ENCODE data around the gene CD177. TPM values are rescaled to one million over a fixed set of nuclear protein-coding genes. Genes with fewer than 3 reads are reported as not detected.

CD177 gene
- total RNA-seq, 1 experiment from 2014 or later, result not detected

GRCh38 chr19:43408043-43408442 lies 54.6 kb downstream of the CD177 start:
- CTCF ChIA-PET, result no interaction called here
- peaks cover 19% of the 10 kb centered on the region for H3K9me3 Mint-ChIP-seq (ENCODE audit: unreplicated experiment)
- H3K4me3 Mint-ChIP-seq (ENCODE audit: unreplicated experiment), result no peak overlapping the region
- H3K4me1 ChIP-seq, result peaks cover 12% of the 10 kb centered on the region
- intact Hi-C loops (cut with micrococcal nuclease; ENCODE audit: unreplicated experiment), result no loop called here
- no TSS peak for BruUV-seq (replicated peaks)
- H3K36me3 Mint-ChIP-seq (ENCODE audit: insufficient read depth, unreplicated experiment), result no peaks in the 10 kb centered on the region
- POLR2A ChIA-PET, result no interaction called here
- TF ChIP-seq CTCF (IDR thresholded peaks at IDR 0.05; ENCODE audit: insufficient read depth in 1 of 2, low read depth in 1 of 2, low read length in 1 of 2, severe bottlenecking in 1 of 2, unreplicated experiment in 1 of 2), result no peak
- H3K27ac Mint-ChIP-seq (ENCODE audit: unreplicated experiment), result no peak overlapping the region
- no peak overlapping the region for H3K4me3 ChIP-seq (ENCODE audit: low read depth, low read length)
- H3K27me3 ChIP-seq (replicated peaks; ENCODE audit: control insufficient read depth, insufficient read depth, low read length), result no peaks in the 10 kb centered on the region
- no peaks in the 10 kb centered on the region for H3K36me3 ChIP-seq (ENCODE audit: control insufficient read depth, insufficient read depth, low read length)
- no peak for DNase-seq
- H3K9me3 ChIP-seq, result no peaks in the 10 kb centered on the region
- peaks cover 13% of the 10 kb centered on the region for H3K4me1 Mint-ChIP-seq (ENCODE audit: low read depth, unreplicated experiment)
- H3K27me3 Mint-ChIP-seq (ENCODE audit: insufficient read depth, unreplicated experiment), result no peaks in the 10 kb centered on the region

- Mint-ChIP-seq H3K4me3 (ENCODE audit: unreplicated experiment) (no peak overlapping the region), H3K9me3 (ENCODE audit: unreplicated experiment) (peaks cover 20% of the 10 kb centered on the region), H3K36me3 (ENCODE audit: insufficient read depth, unreplicated experiment) (no peaks in the 10 kb centered on the region), H3K27ac (ENCODE audit: unreplicated experiment) (peak overlapping the region; percentile 14), H3K27me3 (ENCODE audit: insufficient read depth, unreplicated experiment) (no peaks in the 10 kb centered on the region), H3K4me1 (ENCODE audit: low read depth, unreplicated experiment) (peaks cover 13% of the 10 kb centered on the region)
- no TSS peak for BruUV-seq (replicated peaks)
- POLR2A ChIA-PET, result no interaction called here
- Histone ChIP-seq H3K4me3 (ENCODE audit: low read depth, low read length) (no peak overlapping the region), H3K36me3 (ENCODE audit: control insufficient read depth, insufficient read depth, low read length) (no peaks in the 10 kb centered on the region), H3K27me3 (replicated peaks; ENCODE audit: control insufficient read depth, insufficient read depth, low read length) (no peaks in the 10 kb centered on the region), H3K4me1 (peaks cover 10% of the 10 kb centered on the region), H3K9me3 (no peaks in the 10 kb centered on the region)
- CTCF ChIA-PET, result no interaction called here
- intact Hi-C loops (cut with micrococcal nuclease; ENCODE audit: unreplicated experiment), result no loop called here
- TF ChIP-seq CTCF (IDR thresholded peaks at IDR 0.05; ENCODE audit: insufficient read depth in 1 of 2, low read depth in 1 of 2, low read length in 1 of 2, severe bottlenecking in 1 of 2, unreplicated experiment in 1 of 2), result no peak
- no peak for DNase-seq
Observed at GRCh38 chr19:43409415-43409814, 55.9 kb downstream of the CD177 start.

- peak in 1 of 2 experiments; percentile 36 for DNase-seq
- Histone ChIP-seq H3K27me3 (replicated peaks; ENCODE audit: control insufficient read depth, insufficient read depth, low read length) (no peaks in the 10 kb centered on the region), H3K36me3 (ENCODE audit: control insufficient read depth, insufficient read depth, low read length) (no peaks in the 10 kb centered on the region), H3K9me3 (peaks cover 5% of the 10 kb centered on the region; the same call in 1 of the 2 replicates), H3K4me3 (ENCODE audit: low read depth, low read length) (no peak overlapping the region), H3K4me1 (peaks cover 21% of the 10 kb centered on the region)
- no peak for TF ChIP-seq CTCF (IDR thresholded peaks at IDR 0.05; ENCODE audit: insufficient read depth in 1 of 2, low read depth in 1 of 2, low read length in 1 of 2, severe bottlenecking in 1 of 2, unreplicated experiment in 1 of 2)
- H3K4me1 Mint-ChIP-seq (ENCODE audit: low read depth, unreplicated experiment), result peaks cover 20% of the 10 kb centered on the region
- no peak overlapping the region for H3K4me3 Mint-ChIP-seq (ENCODE audit: unreplicated experiment)
- no peak overlapping the region for H3K27ac Mint-ChIP-seq (ENCODE audit: unreplicated experiment)
- no peaks in the 10 kb centered on the region for H3K27me3 Mint-ChIP-seq (ENCODE audit: insufficient read depth, unreplicated experiment)
- intact Hi-C loops (cut with micrococcal nuclease; ENCODE audit: unreplicated experiment), result no loop called here
- H3K9me3 Mint-ChIP-seq (ENCODE audit: unreplicated experiment), result peaks cover 29% of the 10 kb centered on the region
- peaks cover 6% of the 10 kb centered on the region for H3K36me3 Mint-ChIP-seq (ENCODE audit: insufficient read depth, unreplicated experiment)
- POLR2A ChIA-PET, result no interaction called here
- CTCF ChIA-PET, result no interaction called here
- no TSS peak for BruUV-seq (replicated peaks)
Observed at GRCh38 chr19:43412441-43412840, 59.0 kb downstream of the CD177 start.

Other genes with a start within 250 kb of the CD177 start
- gene PSG5, start 167.2 kb upstream of the CD177 start, total RNA-seq (2022), result 1.2 and 1.7 TPM in 2 replicates
- gene PSG4, start 148.0 kb upstream of the CD177 start, total RNA-seq (2022), result not detected in 2 replicates
- gene PSG9, start 84.2 kb upstream of the CD177 start, total RNA-seq (2022), result not detected in 2 replicates
- gene TEX101, start 61.2 kb downstream of the CD177 start, total RNA-seq (2022), result not detected in 2 replicates
- gene LYPD3, start 111.9 kb downstream of the CD177 start, total RNA-seq (2022), result 1.3 and 2.2 TPM in 2 replicates
- 33.1 and 35.7 TPM in 2 replicates for gene PHLDB3, start 151.1 kb downstream of the CD177 start, total RNA-seq (2022)
- gene ETHE1, start 173.5 kb downstream of the CD177 start, total RNA-seq (2022), result 39.6 and 42.5 TPM in 2 replicates
- 1.00 and 1.2 TPM in 2 replicates for gene ZNF575, start 179.5 kb downstream of the CD177 start, total RNA-seq (2022)
- gene XRCC1, start 221.8 kb downstream of the CD177 start, total RNA-seq (2022), result 40.7 and 44.5 TPM in 2 replicates
- 0.30 TPM in 1 of 2 replicates, not detected in the other for gene PINLYP, start 222.1 kb downstream of the CD177 start, total RNA-seq (2022)
- gene IRGQ, start 242.4 kb downstream of the CD177 start, total RNA-seq (2022), result 27.7 and 30.1 TPM in 2 replicates
- gene ZNF576, start 242.9 kb downstream of the CD177 start, total RNA-seq (2022), result 13.2 and 16.9 TPM in 2 replicates